ENCODE data around the gene CXCL11. TPM values are rescaled to one million over a fixed set of nuclear protein-coding genes. Genes with fewer than 3 reads are reported as not detected.
A peak's percentile ranks its signal among the peaks of the same experiment; 100 is the strongest.

Gene CXCL11
- total RNA-seq, 1 donor from 2014 or later, result not detected

DNA sequence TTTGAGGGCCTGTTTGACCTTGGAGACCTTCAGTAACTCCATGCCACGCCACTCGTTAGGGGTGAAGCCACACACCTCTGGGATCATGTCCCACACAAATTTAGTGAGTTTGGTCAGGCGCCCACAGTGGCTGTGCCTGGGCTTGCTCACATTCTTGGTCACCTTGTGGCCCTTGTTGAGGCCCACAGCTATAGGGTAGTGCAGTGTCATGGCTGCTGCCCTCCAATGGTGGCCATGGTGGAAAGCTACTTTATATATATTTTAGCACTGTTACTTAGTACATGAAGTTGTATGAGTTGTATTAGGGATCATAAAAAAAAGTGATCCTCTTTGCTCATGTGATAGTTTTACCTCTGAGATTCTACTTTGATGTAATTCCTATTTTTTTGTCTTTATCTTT is 985 bp upstream of the CXCL11 start:
- Histone ChIP-seq H3K9me3 (no peaks in the 10 kb centered on the region), H3K4me1 (no peaks in the 10 kb centered on the region), H3K27ac (no peak overlapping the region), H3K4me3 (no peak overlapping the region), H3K36me3 (no peaks in the 10 kb centered on the region), H3K27me3 (no peaks in the 10 kb centered on the region)
- TF ChIP-seq, protein P1, sequence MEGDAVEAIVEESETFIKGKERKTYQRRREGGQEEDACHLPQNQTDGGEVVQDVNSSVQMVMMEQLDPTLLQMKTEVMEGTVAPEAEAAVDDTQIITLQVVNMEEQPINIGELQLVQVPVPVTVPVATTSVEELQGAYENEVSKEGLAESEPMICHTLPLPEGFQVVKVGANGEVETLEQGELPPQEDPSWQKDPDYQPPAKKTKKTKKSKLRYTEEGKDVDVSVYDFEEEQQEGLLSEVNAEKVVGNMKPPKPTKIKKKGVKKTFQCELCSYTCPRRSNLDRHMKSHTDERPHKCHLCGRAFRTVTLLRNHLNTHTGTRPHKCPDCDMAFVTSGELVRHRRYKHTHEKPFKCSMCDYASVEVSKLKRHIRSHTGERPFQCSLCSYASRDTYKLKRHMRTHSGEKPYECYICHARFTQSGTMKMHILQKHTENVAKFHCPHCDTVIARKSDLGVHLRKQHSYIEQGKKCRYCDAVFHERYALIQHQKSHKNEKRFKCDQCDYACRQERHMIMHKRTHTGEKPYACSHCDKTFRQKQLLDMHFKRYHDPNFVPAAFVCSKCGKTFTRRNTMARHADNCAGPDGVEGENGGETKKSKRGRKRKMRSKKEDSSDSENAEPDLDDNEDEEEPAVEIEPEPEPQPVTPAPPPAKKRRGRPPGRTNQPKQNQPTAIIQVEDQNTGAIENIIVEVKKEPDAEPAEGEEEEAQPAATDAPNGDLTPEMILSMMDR (IDR thresholded peaks at IDR 0.05), result no peak
- DNase-seq, result no peak
- ATAC-seq, result no peak
- intact Hi-C loops (cut with DNase I), result no loop called here

GRCh38 chr4:76035141-76035540 is 729 bp downstream of the CXCL11 start:
- TF ChIP-seq, protein P1 (IDR thresholded peaks at IDR 0.05), result no peak

GRCh38 chr4:76029300-76029699 is 6.6 kb downstream of the CXCL11 start:
- TF ChIP-seq, protein P1 (IDR thresholded peaks at IDR 0.05), result no peak
- no peak for ATAC-seq
- H3K4me3 ChIP-seq, result no peak overlapping the region
- DNase-seq, result no peak
- H3K27ac ChIP-seq, result no peak overlapping the region
- H3K27me3 ChIP-seq, result no peaks in the 10 kb centered on the region
- no peaks in the 10 kb centered on the region for H3K4me1 ChIP-seq
- no peaks in the 10 kb centered on the region for H3K36me3 ChIP-seq
- H3K9me3 ChIP-seq, result no peaks in the 10 kb centered on the region
- intact Hi-C loops (cut with DNase I), result no loop called here

More at GRCh38 chr4:76035141-76035540, 729 bp downstream of the CXCL11 start:
- H3K4me1 ChIP-seq, result no peaks in the 10 kb centered on the region
- H3K27ac ChIP-seq, result no peak overlapping the region
- no peaks in the 10 kb centered on the region for H3K36me3 ChIP-seq
- intact Hi-C loops (cut with DNase I), result no loop called here
- H3K27me3 ChIP-seq, result no peaks in the 10 kb centered on the region
- DNase-seq (no peak), ATAC-seq (peak; percentile 69)
- no peak overlapping the region for H3K4me3 ChIP-seq
- no peaks in the 10 kb centered on the region for H3K9me3 ChIP-seq

- DNase-seq (no peak), ATAC-seq (peak; percentile 47)
- no peaks in the 10 kb centered on the region for H3K9me3 ChIP-seq
- no peaks in the 10 kb centered on the region for H3K36me3 ChIP-seq
- H3K27me3 ChIP-seq, result no peaks in the 10 kb centered on the region
- intact Hi-C loops (cut with DNase I), result no loop called here
- H3K27ac ChIP-seq, result peak overlapping the region; percentile 53
- H3K4me1 ChIP-seq, result no peaks in the 10 kb centered on the region
- H3K4me3 ChIP-seq, result peak overlapping the region; percentile 32
- TF ChIP-seq, protein P1 (IDR thresholded peaks at IDR 0.05), result no peak
These were observed 7.5 kb downstream of the CXCL11 start for GRCh38 chr4:76028350-76028765.

DNA sequence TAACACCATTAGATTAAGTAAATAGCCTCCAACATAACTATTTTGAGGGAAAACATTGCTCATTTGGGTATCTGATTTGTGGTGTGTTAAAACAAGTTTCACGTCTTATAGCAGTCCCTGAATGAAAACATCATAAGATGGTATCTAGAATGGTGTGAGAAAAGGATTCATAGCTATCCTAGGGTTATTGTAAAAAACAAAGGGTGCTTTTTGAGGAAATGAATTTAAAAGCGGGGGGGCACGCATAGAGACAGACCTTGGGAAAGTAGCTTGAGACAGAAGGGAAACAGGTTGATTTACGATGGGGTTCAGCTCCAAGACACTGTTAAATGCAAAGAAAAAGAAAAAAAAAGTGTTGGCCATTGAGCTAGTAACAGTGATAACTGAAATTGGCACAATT is 11.8 kb downstream of the CXCL11 start:
- no peak overlapping the region for H3K27ac ChIP-seq
- intact Hi-C loops (cut with DNase I), result no loop called here

More for the DNA sequence above, 11.8 kb downstream of the CXCL11 start:
- Histone ChIP-seq H3K4me1 (no peaks in the 10 kb centered on the region), H3K4me3 (no peak overlapping the region), H3K36me3 (no peaks in the 10 kb centered on the region), H3K9me3 (no peaks in the 10 kb centered on the region), H3K27me3 (no peaks in the 10 kb centered on the region)
- ATAC-seq (no peak), DNase-seq (no peak)
- TF ChIP-seq, protein P1 (IDR thresholded peaks at IDR 0.05), result no peak
